Fibroblast of villous mesenchyme (primary cell): ENCODE results near the gene SLC31A1. TPM values are rescaled to one million over a fixed set of nuclear protein-coding genes. Genes with fewer than 3 reads are reported as not detected.

ENCODE experiments used
- DNase-seq: peaks from one replicate; pipeline ENCODE4 v3.0.0-alpha.2; 2010; ENCODE audit warnings: low read depth
- H3K4me3 ChIP-seq: 2 replicates; pipeline ENCODE4 v1.5.1; 2011; ENCODE audit warnings: low read depth, mild to moderate bottlenecking, low read length
- CTCF ChIP-seq: IDR thresholded peaks from 2 replicates; pipeline ENCODE4 v1.5.1; 2012; ENCODE audit warnings: low read depth, mild to moderate bottlenecking, low read length; ENCODE audit not compliant: insufficient read depth
- total RNA-seq: library from RNA; depleted of rRNA; stranded (reverse); fragments of >200 nt; gene quantifications from 2 replicates; pipeline ENCODE4 v1.2.3, GENCODE V29; 2012

The SLC31A1 gene
- total RNA-seq, 1 donor: 41.5 TPM

- no peak for DNase-seq
- H3K4me3 ChIP-seq: no peak overlapping the region
- TF ChIP-seq CTCF: no peak
Observed at GRCh38 chr9:113192455-113192854, 28.9 kb upstream of the SLC31A1 start.

- no peak overlapping the region for H3K4me3 ChIP-seq
- no peak for DNase-seq
- no peak for TF ChIP-seq CTCF
Observed at GRCh38 chr9:113199683-113200329, 21.5 kb upstream of the SLC31A1 start.

- no peak overlapping the region for H3K4me3 ChIP-seq
- no peak for TF ChIP-seq CTCF
- DNase-seq: no peak
Observed at GRCh38 chr9:113205432-113205831, 15.9 kb upstream of the SLC31A1 start.

GRCh38 chr9:113205861-113206260 lies 15.5 kb upstream of the SLC31A1 start:
- DNase-seq: no peak
- no peak for TF ChIP-seq CTCF
- no peak overlapping the region for H3K4me3 ChIP-seq

- TF ChIP-seq CTCF: no peak
- DNase-seq: no peak
- no peak overlapping the region for H3K4me3 ChIP-seq
Observed at GRCh38 chr9:113210815-113211214, 10.5 kb upstream of the SLC31A1 start.

GRCh38 chr9:113215132-113215531 lies 6.2 kb upstream of the SLC31A1 start:
- no peak for TF ChIP-seq CTCF
- peak; percentile 72 for DNase-seq
- H3K4me3 ChIP-seq: no peak overlapping the region

- H3K4me3 ChIP-seq: no peak overlapping the region
- TF ChIP-seq CTCF: no peak
- peak; percentile 52 for DNase-seq
Observed at GRCh38 chr9:113216406-113216805, 4.9 kb upstream of the SLC31A1 start.
